Mesendoderm (in vitro differentiated cells): ENCODE measurements around the gene ABCA10.

Experiments used
- DNase-seq: peaks from one replicate; pipeline ENCODE4 v3.0.0; 2013
- H2AK5ac ChIP-seq: 2 replicates; pipeline ENCODE4 v1.6.1; 2013; ENCODE audit warnings: low read length, inconsistent platforms
- H2BK120ac ChIP-seq: 2 replicates; pipeline ENCODE4 v1.6.1; 2013; ENCODE audit warnings: low read depth, mild to moderate bottlenecking, low read length, moderate library complexity, mixed read lengths
- H2BK15ac ChIP-seq: replicated peaks from 2 replicates; pipeline ENCODE4 v1.6.1; 2013; ENCODE audit warnings: low read depth, mild to moderate bottlenecking, moderate library complexity
- H2BK5ac ChIP-seq: 2 replicates; pipeline ENCODE4 v1.6.1; 2013; ENCODE audit warnings: low read length, inconsistent platforms
- H3K18ac ChIP-seq: 2 replicates; pipeline ENCODE4 v1.6.1; 2013; ENCODE audit warnings: mild to moderate bottlenecking, low read length, mixed read lengths
- H3K23ac ChIP-seq: one replicate; pipeline ENCODE4 v1.6.1; 2013; ENCODE audit warnings: low read length
- H3K27ac ChIP-seq: 2 replicates; pipeline ENCODE4 v1.5.1; 2013; ENCODE audit warnings: low read depth, mild to moderate bottlenecking, inconsistent platforms, low read length, moderate library complexity
- H3K27me3 ChIP-seq: 2 replicates; pipeline ENCODE4 v1.6.1; 2013; ENCODE audit warnings: low read length, control low read depth, mild to moderate bottlenecking, inconsistent platforms; ENCODE audit not compliant: insufficient read depth, poor library complexity
- H3K36me3 ChIP-seq: 2 replicates; pipeline ENCODE4 v1.6.1; 2013; ENCODE audit warnings: low read length, inconsistent platforms; ENCODE audit not compliant: control insufficient read depth, insufficient read depth
- H3K4ac ChIP-seq: one replicate; pipeline ENCODE4 v1.6.1; 2013; ENCODE audit warnings: low read depth, mild to moderate bottlenecking, low read length, moderate library complexity
- H3K4me1 ChIP-seq: 2 replicates; pipeline ENCODE4 v1.6.1; 2013; ENCODE audit warnings: low read depth, low read length, inconsistent platforms; ENCODE audit not compliant: control insufficient read depth
- H3K4me2 ChIP-seq: 2 replicates; pipeline ENCODE4 v1.6.1; 2013; ENCODE audit warnings: low read length
- H3K4me3 ChIP-seq: 2 replicates; pipeline ENCODE4 v1.5.1; 2013; ENCODE audit warnings: mild to moderate bottlenecking, low read length
- H3K56ac ChIP-seq: one replicate; pipeline ENCODE4 v1.6.1; 2013; ENCODE audit warnings: low read length
- H3K79me1 ChIP-seq: 2 replicates; pipeline ENCODE4 v1.6.1; 2013; ENCODE audit warnings: low read length, inconsistent platforms
- H3K79me2 ChIP-seq: 2 replicates; pipeline ENCODE4 v1.6.1; 2013; ENCODE audit warnings: mild to moderate bottlenecking, low read length; ENCODE audit not compliant: control insufficient read depth, insufficient read depth
- H3K9ac ChIP-seq: 2 replicates; pipeline ENCODE4 v1.6.1; 2013; ENCODE audit warnings: low read length, inconsistent platforms
- H4K5ac ChIP-seq: one replicate; pipeline ENCODE4 v1.6.1; 2013; ENCODE audit warnings: low read length
- H4K8ac ChIP-seq: one replicate; pipeline ENCODE4 v1.6.1; 2013; ENCODE audit warnings: low read depth, mild to moderate bottlenecking, control low read depth, low read length, moderate library complexity
- WGBS: extraction: QIAGEN DNeasy Blood & Tissue Kit; methylation state at CpG from one replicate; pipeline ENCODE4 v1.1.7; 2013; ENCODE audit warnings: low lambda C conversion rate, missing lambda C conversion rate; ENCODE audit not compliant: insufficient coverage; ENCODE audit errors: extremely low coverage; 5-methylcytosine and 5-hydroxymethylcytosine counted together

The ABCA10 gene

GRCh38 chr17:69187294-69187693 is 41.3 kb downstream of the ABCA10 start:
- H2BK120ac ChIP-seq = no peak overlapping the region
- no peaks in the 10 kb centered on the region for H3K36me3 ChIP-seq
- no peak overlapping the region for H3K4me3 ChIP-seq
- no peak overlapping the region for H3K9ac ChIP-seq
- no peak overlapping the region for H3K23ac ChIP-seq
- H4K8ac ChIP-seq = no peak overlapping the region
- no peak for DNase-seq
- H2AK5ac ChIP-seq = no peak overlapping the region
- H3K4me2 ChIP-seq = no peak overlapping the region
- no peak overlapping the region for H4K5ac ChIP-seq
- no peak overlapping the region for H3K4ac ChIP-seq
- no peak overlapping the region for H3K27ac ChIP-seq
- H3K79me1 ChIP-seq = no peaks in the 10 kb centered on the region
- H2BK15ac ChIP-seq = no peak overlapping the region
- no peak overlapping the region for H3K56ac ChIP-seq
- H3K27me3 ChIP-seq = no peaks in the 10 kb centered on the region
- H3K4me1 ChIP-seq = no peaks in the 10 kb centered on the region
- no peaks in the 10 kb centered on the region for H3K79me2 ChIP-seq
- H3K18ac ChIP-seq = no peak overlapping the region
- H2BK5ac ChIP-seq = no peak overlapping the region

GRCh38 chr17:69179227-69179952 is 49.2 kb downstream of the ABCA10 start:
- H3K79me1 ChIP-seq = no peaks in the 10 kb centered on the region
- no peak overlapping the region for H4K8ac ChIP-seq
- no peaks in the 10 kb centered on the region for H3K27me3 ChIP-seq
- no peak overlapping the region for H3K4ac ChIP-seq
- H2BK120ac ChIP-seq = no peak overlapping the region
- H3K4me2 ChIP-seq = no peak overlapping the region
- H3K4me3 ChIP-seq = no peak overlapping the region
- no peak overlapping the region for H3K23ac ChIP-seq
- H3K36me3 ChIP-seq = no peaks in the 10 kb centered on the region
- no peaks in the 10 kb centered on the region for H3K79me2 ChIP-seq
- no CpG with 5 or more reads among the region's 4 CpGs for WGBS
- no peak overlapping the region for H2BK5ac ChIP-seq
- H3K27ac ChIP-seq = no peak overlapping the region
- no peak overlapping the region for H2BK15ac ChIP-seq
- H3K9ac ChIP-seq = no peak overlapping the region
- no peak overlapping the region for H3K18ac ChIP-seq
- H3K56ac ChIP-seq = no peak overlapping the region
- no peak overlapping the region for H4K5ac ChIP-seq
- DNase-seq = peak; percentile 11
- H2AK5ac ChIP-seq = no peak overlapping the region
- no peaks in the 10 kb centered on the region for H3K4me1 ChIP-seq

GRCh38 chr17:69176457-69176795 is 52.2 kb downstream of the ABCA10 start:
- DNase-seq = no peak
- H3K27ac ChIP-seq = no peak overlapping the region
- WGBS = no CpG with 5 or more reads among the region's 1 CpG

GRCh38 chr17:69175625-69176456 is 52.8 kb downstream of the ABCA10 start:
- no peak overlapping the region for H2AK5ac ChIP-seq
- H3K27me3 ChIP-seq = no peaks in the 10 kb centered on the region
- H2BK5ac ChIP-seq = no peak overlapping the region
- no peak overlapping the region for H3K4me3 ChIP-seq
- no peaks in the 10 kb centered on the region for H3K79me1 ChIP-seq
- H3K23ac ChIP-seq = no peak overlapping the region
- no peak overlapping the region for H2BK120ac ChIP-seq
- no peak overlapping the region for H3K9ac ChIP-seq
- no peak overlapping the region for H3K56ac ChIP-seq
- H4K5ac ChIP-seq = no peak overlapping the region
- H3K4me1 ChIP-seq = no peaks in the 10 kb centered on the region
- no peak for DNase-seq
- no peak overlapping the region for H4K8ac ChIP-seq
- H3K36me3 ChIP-seq = no peaks in the 10 kb centered on the region
- no peak overlapping the region for H2BK15ac ChIP-seq
- H3K4me2 ChIP-seq = no peak overlapping the region
- WGBS = no CpG with 5 or more reads among the region's 4 CpGs
- no peak overlapping the region for H3K4ac ChIP-seq
- no peak overlapping the region for H3K18ac ChIP-seq
- H3K27ac ChIP-seq = no peak overlapping the region
- no peaks in the 10 kb centered on the region for H3K79me2 ChIP-seq

More at GRCh38 chr17:69176457-69176795, 52.2 kb downstream of the ABCA10 start:
- no peak overlapping the region for H4K5ac ChIP-seq
- H2BK15ac ChIP-seq = no peak overlapping the region
- H4K8ac ChIP-seq = no peak overlapping the region
- H3K79me2 ChIP-seq = no peaks in the 10 kb centered on the region
- no peak overlapping the region for H3K56ac ChIP-seq
- no peaks in the 10 kb centered on the region for H3K79me1 ChIP-seq
- H3K9ac ChIP-seq = no peak overlapping the region
- H3K18ac ChIP-seq = no peak overlapping the region
- no peak overlapping the region for H3K4me2 ChIP-seq
- no peaks in the 10 kb centered on the region for H3K27me3 ChIP-seq
- H3K4me1 ChIP-seq = no peaks in the 10 kb centered on the region
- no peak overlapping the region for H2AK5ac ChIP-seq
- no peaks in the 10 kb centered on the region for H3K36me3 ChIP-seq
- H3K4ac ChIP-seq = no peak overlapping the region
- H3K4me3 ChIP-seq = no peak overlapping the region
- H3K23ac ChIP-seq = no peak overlapping the region
- H2BK5ac ChIP-seq = no peak overlapping the region
- no peak overlapping the region for H2BK120ac ChIP-seq

- no CpG with 5 or more reads among the region's 4 CpGs for WGBS
- Histone ChIP-seq H3K4ac (no peak overlapping the region), H3K27me3 (no peaks in the 10 kb centered on the region), H2BK5ac (no peak overlapping the region), H3K36me3 (no peaks in the 10 kb centered on the region), H3K4me3 (no peak overlapping the region), H3K27ac (no peak overlapping the region), H3K56ac (no peak overlapping the region), H3K18ac (no peak overlapping the region), H3K23ac (no peak overlapping the region), H2BK120ac (no peak overlapping the region), H2AK5ac (no peak overlapping the region), H3K9ac (no peak overlapping the region), H4K8ac (no peak overlapping the region), H3K4me1 (no peaks in the 10 kb centered on the region), H3K79me1 (no peaks in the 10 kb centered on the region), H2BK15ac (no peak overlapping the region), H4K5ac (no peak overlapping the region), H3K4me2 (no peak overlapping the region), H3K79me2 (no peaks in the 10 kb centered on the region)
- no peak for DNase-seq
Observed at GRCh38 chr17:69175262-69175624, 53.4 kb downstream of the ABCA10 start.
